H1 (cell line): Measurements from ENCODE around the gene EME2. TPM values are rescaled to one million over a fixed set of nuclear protein-coding genes. Genes with fewer than 3 reads are reported as not detected.

Source experiments
- CTCF ChIA-PET: fragments of 300-600 bp; sonication (Branson Sonifier 250); formaldehyde crosslinking; loops from one replicate; lab custom pipeline; 2021; ENCODE audit not compliant: partially characterized antibody; lab: Charles Lee
- POLR2A ChIA-PET: fragments of 300-600 bp; sonication (Branson Sonifier 250); formaldehyde crosslinking; loops from one replicate; lab custom pipeline; 2021; ENCODE audit warnings: inconsistent platforms; ENCODE audit not compliant: partially characterized antibody; lab: Charles Lee
- DNase-seq, 2 experiments: peaks; one replicate each; pipeline versions ENCODE4 v3.0.0 to v3.0.0-alpha.2; 2010 to 2022; ENCODE audit warnings: low spot score in 2 of 2, low read depth in 1 of 2, mixed read lengths in 1 of 2
- FAIRE-seq: peaks from 2 replicates; lab custom pipeline; 2011; peaks lifted over from hg19 to GRCh38; lab: Jason Lieb, UNC
- H2AFZ ChIP-seq: 2 replicates; pipeline ENCODE4 v1.8.1; 2012; ENCODE audit warnings: low read length, inconsistent platforms
- H2AK5ac ChIP-seq: 2 replicates; pipeline ENCODE4 v1.6.1; 2013; ENCODE audit warnings: low read depth, low read length
- H2BK120ac ChIP-seq: replicated peaks from 2 replicates; pipeline ENCODE3; 2013; ENCODE audit warnings: low read depth, low read length, inconsistent platforms
- H2BK12ac ChIP-seq: 2 replicates; pipeline ENCODE4 v1.6.1; 2013; ENCODE audit warnings: low read depth, low read length
- H2BK15ac ChIP-seq: 2 replicates; pipeline ENCODE4 v1.6.1; 2013; ENCODE audit warnings: low read length
- H2BK20ac ChIP-seq: 2 replicates; pipeline ENCODE4 v1.6.1; 2013; ENCODE audit warnings: low read length
- H2BK5ac ChIP-seq: 2 replicates; pipeline ENCODE4 v1.6.1; 2013; ENCODE audit warnings: low read depth, low read length
- H3K14ac ChIP-seq: 2 replicates; pipeline ENCODE4 v1.6.1; 2013; ENCODE audit warnings: inconsistent platforms; ENCODE audit not compliant: insufficient read length
- H3K18ac ChIP-seq: 2 replicates; pipeline ENCODE4 v1.6.1; 2013; ENCODE audit warnings: low read length; ENCODE audit errors: extremely low read depth
- H3K23ac ChIP-seq: 2 replicates; pipeline ENCODE4 v1.6.1; 2013; ENCODE audit warnings: inconsistent platforms; ENCODE audit not compliant: insufficient read length
- H3K23me2 ChIP-seq: 2 replicates; pipeline ENCODE4 v1.6.1; 2013; ENCODE audit warnings: low read depth, low read length
- H3K27ac ChIP-seq: 2 replicates; pipeline ENCODE4 v1.6.1; 2011; ENCODE audit warnings: low read depth, low read length, inconsistent platforms
- H3K27me3 ChIP-seq, 4 experiments: replicated peaks in 1 of 4; 1 replicate in 1 of 4; 2 replicates in 3 of 4; pipeline versions ENCODE4 v1.6.1 to v1.8.1; 2011 to 2013; ENCODE audit warnings: low read length in 3 of 4, mild to moderate bottlenecking in 3 of 4, inconsistent platforms in 2 of 4, mixed read lengths in 2 of 4, moderate library complexity in 1 of 4; ENCODE audit not compliant: control insufficient read depth in 3 of 4, insufficient read depth in 3 of 4; ENCODE audit errors: extremely low read depth in 1 of 4
- H3K36me3 ChIP-seq, 4 experiments: 2 replicates each; pipeline versions ENCODE4 v1.6.1 to v1.8.1; 2011 to 2013; ENCODE audit warnings: mild to moderate bottlenecking in 4 of 4, low read length in 3 of 4, moderate library complexity in 2 of 4, control low read depth in 1 of 4, inconsistent platforms in 1 of 4; ENCODE audit not compliant: insufficient read depth in 4 of 4, control insufficient read depth in 2 of 4
- H3K4ac ChIP-seq: replicated peaks from 2 replicates; pipeline ENCODE3; 2013; ENCODE audit warnings: low read length, low read depth, mixed read lengths, inconsistent platforms; ENCODE audit not compliant: insufficient read length
- H3K4me1 ChIP-seq, 4 experiments: replicated peaks in 1 of 4; 1 replicate in 1 of 4; 2 replicates in 3 of 4; pipeline versions ENCODE4 v1.6.1 to v1.8.1; 2011 to 2013; ENCODE audit warnings: low read length in 3 of 4, inconsistent platforms in 2 of 4, mixed read lengths in 1 of 4; ENCODE audit not compliant: insufficient read depth in 4 of 4, control insufficient read depth in 3 of 4
- H3K4me2 ChIP-seq, 2 experiments: 2 replicates each; pipeline versions ENCODE4 v1.6.1 to v1.8.1; 2011 to 2013; ENCODE audit warnings: low read depth in 2 of 2, low read length in 2 of 2, control low read depth in 1 of 2, inconsistent platforms in 1 of 2, mild to moderate bottlenecking in 1 of 2; ENCODE audit not compliant: insufficient read depth in 1 of 2
- H3K4me3 ChIP-seq, 4 experiments: fragments of 200-600, 300-600 bp in 1 of 4; sonication (generic), shearing (Covaris generic), sonication (Bioruptor Twin) in 1 of 4; 2 replicates each; pipeline versions ENCODE4 v1.5.1 to v1.8.1; 2011 to 2016; ENCODE audit warnings: low read length in 4 of 4, low read depth in 3 of 4, control low read depth in 2 of 4, inconsistent platforms in 2 of 4, mild to moderate bottlenecking in 2 of 4, mixed read lengths in 1 of 4, moderate library complexity in 1 of 4; ENCODE audit not compliant: insufficient read depth in 2 of 4; ENCODE audit errors: extremely low read depth in 1 of 4
- H3K56ac ChIP-seq: replicated peaks from 2 replicates; pipeline ENCODE3; 2013; ENCODE audit warnings: low read depth, mild to moderate bottlenecking, mixed read lengths, low read length, inconsistent platforms; ENCODE audit not compliant: insufficient read length
- H3K79me1 ChIP-seq: 2 replicates; pipeline ENCODE4 v1.6.1; 2013; ENCODE audit warnings: low read depth, low read length, control low read depth
- H3K79me2 ChIP-seq, 2 experiments: 2 replicates each; pipeline versions ENCODE4 v1.6.1 to v1.8.1; 2012 to 2013; ENCODE audit warnings: low read length in 2 of 2, mild to moderate bottlenecking in 2 of 2, inconsistent platforms in 1 of 2; ENCODE audit not compliant: insufficient read depth in 2 of 2, control insufficient read depth in 1 of 2
- H3K9ac ChIP-seq, 4 experiments: replicated peaks in 1 of 4; 1 replicate in 1 of 4; 2 replicates in 3 of 4; pipeline versions ENCODE4 v1.6.1 to v1.8.1; 2011 to 2013; ENCODE audit warnings: low read depth in 3 of 4, low read length in 3 of 4, control low read depth in 2 of 4, mild to moderate bottlenecking in 2 of 4, moderate library complexity in 2 of 4, inconsistent platforms in 1 of 4; ENCODE audit errors: extremely low read depth in 1 of 4
- H3K9me3 ChIP-seq, 2 experiments: 2 replicates each; pipeline versions ENCODE4 v1.6.1 to v1.8.1; 2012 to 2013; ENCODE audit warnings: mild to moderate bottlenecking in 2 of 2, moderate library complexity in 2 of 2, control low read depth in 1 of 2, inconsistent platforms in 1 of 2, low read depth in 1 of 2, low read length in 1 of 2, mixed read lengths in 1 of 2; ENCODE audit not compliant: insufficient read depth in 2 of 2
- H4K20me1 ChIP-seq, 2 experiments: replicated peaks in 1 of 2; 2 replicates each; pipeline versions ENCODE3 to v1.8.1; 2011 to 2013; ENCODE audit warnings: inconsistent platforms in 2 of 2, low read length in 2 of 2, mild to moderate bottlenecking in 1 of 2; ENCODE audit not compliant: insufficient read depth in 2 of 2, control insufficient read depth in 1 of 2
- H4K5ac ChIP-seq: 2 replicates; pipeline ENCODE4 v1.6.1; 2013; ENCODE audit warnings: low read length, low read depth, mixed read lengths, inconsistent platforms; ENCODE audit not compliant: insufficient read length
- H4K8ac ChIP-seq: 2 replicates; pipeline ENCODE4 v1.8.0; 2013; ENCODE audit warnings: mild to moderate bottlenecking, moderate library complexity, low read length, inconsistent platforms; ENCODE audit not compliant: insufficient read depth; ENCODE audit errors: extremely low read depth
- H4K91ac ChIP-seq: replicated peaks from 2 replicates; pipeline ENCODE3; 2013; ENCODE audit warnings: low read length, mixed read lengths, inconsistent platforms; ENCODE audit not compliant: insufficient read length
- KDM4A ChIP-seq: IDR thresholded peaks from one replicate; pipeline ENCODE4 v1.7.1; 2012; ENCODE audit warnings: low read depth, mild to moderate bottlenecking, moderate library complexity, low read length, inconsistent platforms; ENCODE audit not compliant: severe bottlenecking
- SUZ12 ChIP-seq: fragments of 200-600 bp; sonication (generic); IDR thresholded peaks from 2 replicates; pipeline ENCODE4 v1.6.1; 2012; ENCODE audit warnings: mild to moderate bottlenecking, inconsistent platforms, low read length, moderate library complexity, mixed read lengths
- TEAD4 ChIP-seq: IDR thresholded peaks from 2 replicates; pipeline ENCODE4 v1.6.1; 2012; ENCODE audit warnings: low read depth, low read length, inconsistent platforms, mixed read lengths
- WGBS, 2 experiments: shearing (Covaris generic) in 1 of 2; methylation state at CpG; one replicate each; pipeline versions ENCODE4 v1.1.6 to v1.1.7; 2013 to 2015; ENCODE audit warnings: low lambda C conversion rate in 2 of 2, mixed read lengths in 2 of 2, inconsistent platforms in 1 of 2, low coverage in 1 of 2, missing lambda C conversion rate in 1 of 2; ENCODE audit not compliant: insufficient replicate concordance in 2 of 2, insufficient coverage in 1 of 2, insufficient read length in 1 of 2; ENCODE audit errors: extremely low coverage in 1 of 2, missing lambda C conversion rate in 1 of 2; 5-methylcytosine and 5-hydroxymethylcytosine counted together
- polyA plus RNA-seq, 7 experiments: library from polyadenylated mRNA; depleted of rRNA in 3 of 7; stranded (reverse) in 5 of 7; unstranded in 2 of 7; fragments of >200 nt in 5 of 7; fragments of 200-250 nt in 2 of 7; gene quantifications; 1 replicate in 5 of 7; 2 replicates in 1 of 7; 4 replicates in 1 of 7; pipeline versions ENCODE4 v1.2.1 to v1.2.3, GENCODE V29; 2011 to 2013; ENCODE audit warnings: missing spikeins in 2 of 7, mixed read lengths in 2 of 7
- total RNA-seq: library from RNA; stranded (reverse); fragmentation: NEBNext Ultra II Directional; extraction: Animal tissue kit (Norgen Biotek cat#: 25700); gene quantifications from 2 replicates; pipeline ENCODE4 v1.2.1, GENCODE V29; 2021

EME2 gene
- total and polyA plus RNA-seq, 2 of the 8 experiments (the other 6 are each of a cell fraction or from before 2014, with no cell fraction given): 13.1 to 19.7 TPM

- Histone ChIP-seq H3K23ac (no peak overlapping the region), H3K23me2 (peaks cover 6% of the 10 kb centered on the region), H4K5ac (no peak overlapping the region), H2AK5ac (no peak overlapping the region), H4K91ac (no peak overlapping the region), H2BK15ac (no peak overlapping the region), H3K9ac (no peak overlapping the region), H3K56ac (no peak overlapping the region), H3K36me3 (peaks cover 0 to 23% (median 9%) of the 10 kb centered on the region in 4 experiments; a peak in 5 of 8 replicates), H2BK20ac (no peak overlapping the region), H3K18ac (no peak overlapping the region), H2BK12ac (no peak overlapping the region), H4K8ac (no peak overlapping the region; the same call in 1 of the 2 replicates), H2AFZ (no peak overlapping the region), H3K27ac (no peak overlapping the region), H2BK5ac (no peak overlapping the region), H3K4me2 (no peak overlapping the region), H3K4me1 (peaks cover 0 to 10% (median 8%) of the 10 kb centered on the region in 4 experiments; a peak in 6 of 7 replicates), H2BK120ac (no peak overlapping the region), H3K79me2 (peaks cover 0 to 14% of the 10 kb centered on the region in 2 experiments; a peak in 1 of 4 replicates), H3K79me1 (peaks cover 9% of the 10 kb centered on the region), H3K4ac (no peak overlapping the region), H3K4me3 (no peak overlapping the region), H4K20me1 (peaks cover 0 to 33% of the 10 kb centered on the region in 2 experiments), H3K9me3 (no peaks in the 10 kb centered on the region), H3K27me3 (no peaks in the 10 kb centered on the region), H3K14ac (no peak overlapping the region)
- 97% methylated on average over 19 of the region's 22 CpGs; no CpG with 5 or more reads in 1 of the 2 experiments for WGBS, 2 experiments
- POLR2A ChIA-PET: interaction anchor here (1.0 to 12.0 kb wide), 5 partner anchors 8 to 379 kb away, joined by 3 to 246 read pairs (median 4); partner anchors contain the start of genes EME2, GFER, IGFALS and MRPS34
- DNase-seq: no peak
- FAIRE-seq: no peak
- CTCF ChIA-PET: interaction anchor here (0.8 kb wide), 1 partner anchor 12 kb away, joined by 3 read pairs; no protein-coding TSS in a partner anchor
- TF ChIP-seq TEAD4: no peak
- no peak for TF ChIP-seq SUZ12
- TF ChIP-seq KDM4A: no peak
Observed at GRCh38 chr16:1776991-1777374, 4.4 kb downstream of the EME2 start.
